Testis (tissue), 3 donors: ENCODE data around the gene MZT1. TPM values are rescaled to one million over a fixed set of nuclear protein-coding genes. Genes with fewer than 3 reads are reported as not detected.

Experiments used
- DNase-seq: peaks from one replicate; pipeline ENCODE4 v3.0.0-alpha.2; 2019
- H3K27ac ChIP-seq, 2 donors: fragments of 200-600 bp; sonication (generic); one replicate each; pipeline ENCODE4 v1.5.1; 2019
- H3K27me3 ChIP-seq: fragments of 200-600 bp; sonication (generic); one replicate; pipeline ENCODE4 v1.5.1; 2019
- H3K36me3 ChIP-seq: fragments of 200-600 bp; sonication (generic); one replicate; pipeline ENCODE4 v1.5.1; 2017; ENCODE audit warnings: low read depth; ENCODE audit errors: missing control alignments
- H3K4me1 ChIP-seq: fragments of 200-600 bp; sonication (generic); one replicate; pipeline ENCODE4 v1.5.1; 2019
- H3K4me3 ChIP-seq, 2 donors: fragments of 200-600 bp; sonication (generic); one replicate each; pipeline ENCODE4 v1.5.1; 2017 to 2019
- H3K9me3 ChIP-seq: fragments of 200-600 bp; sonication (generic); one replicate; pipeline ENCODE4 v1.5.1; 2017
- POLR2A ChIP-seq: fragments of 450-650 bp; IDR thresholded peaks from one replicate; pipeline ENCODE4 v1.6.1; 2017; ENCODE audit warnings: antibody characterized with exemption, mild to moderate bottlenecking, moderate library complexity
- WGBS, 2 donors: methylation state at CpG; one replicate each; pipeline ENCODE4 v1.1.5; 2018; 5-methylcytosine and 5-hydroxymethylcytosine counted together
- intact Hi-C: fragments of 100-400 bp; cut with DNase I; formaldehyde crosslinking; loops from one replicate; pipeline ENCODE4 v1.15.1; 2023; ENCODE audit warnings: low total_unique reads
- polyA plus RNA-seq: library from polyadenylated mRNA; stranded (reverse); fragments of 350-450 nt; fragmentation: Illumina TruSeq; extraction: RNeasy Lipid Tissue Mini Kit (QIAGEN cat#74804); gene quantifications from one replicate; pipeline ENCODE4 v1.2.3, GENCODE V29; 2014; ENCODE audit warnings: low read depth, low replicate concordance; ENCODE audit not compliant: insufficient read depth
- total RNA-seq, 2 donors: library from RNA; depleted of rRNA; stranded (reverse); fragments of >200 nt; gene quantifications; one replicate each; pipeline ENCODE4 v1.2.3, GENCODE V29; 2016
- TF ChIP-seq, protein P1 (sequence below), 3 experiments: fragments of 450-650 bp in 2 of 3; fragments of 200-600 bp in 1 of 3; sonication (generic) in 1 of 3; IDR thresholded peaks; one replicate each; pipeline ENCODE4 v1.5.1; 2016 to 2019; ENCODE audit warnings: antibody characterized with exemption in 3 of 3, mild to moderate bottlenecking in 2 of 3, moderate library complexity in 1 of 3

Gene MZT1
- total and polyA plus RNA-seq, 3 donors from 2014 or later, result 4.0 to 8.6 (median 4.3) TPM

DNA sequence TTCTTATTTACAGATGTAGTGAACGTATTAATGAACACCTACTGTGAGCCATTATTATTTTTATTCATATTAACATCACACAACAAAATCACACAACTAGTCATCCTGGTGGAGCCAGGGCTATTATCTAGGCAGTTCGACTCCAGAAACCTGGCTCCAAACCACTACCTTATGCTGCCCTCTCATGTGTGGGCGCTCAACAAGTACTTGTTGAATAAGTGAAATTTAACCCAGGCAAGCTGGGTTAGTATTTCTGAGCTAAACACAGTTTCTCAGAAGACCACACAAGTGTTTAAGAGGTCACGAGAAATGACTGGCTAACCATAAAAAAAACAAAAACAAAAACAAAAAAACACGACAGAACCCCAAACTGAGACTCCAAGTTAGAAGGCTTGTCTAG, 33.6 kb downstream of the MZT1 start:
- TF ChIP-seq POLR2A, result no peak
- TF ChIP-seq, protein P1, sequence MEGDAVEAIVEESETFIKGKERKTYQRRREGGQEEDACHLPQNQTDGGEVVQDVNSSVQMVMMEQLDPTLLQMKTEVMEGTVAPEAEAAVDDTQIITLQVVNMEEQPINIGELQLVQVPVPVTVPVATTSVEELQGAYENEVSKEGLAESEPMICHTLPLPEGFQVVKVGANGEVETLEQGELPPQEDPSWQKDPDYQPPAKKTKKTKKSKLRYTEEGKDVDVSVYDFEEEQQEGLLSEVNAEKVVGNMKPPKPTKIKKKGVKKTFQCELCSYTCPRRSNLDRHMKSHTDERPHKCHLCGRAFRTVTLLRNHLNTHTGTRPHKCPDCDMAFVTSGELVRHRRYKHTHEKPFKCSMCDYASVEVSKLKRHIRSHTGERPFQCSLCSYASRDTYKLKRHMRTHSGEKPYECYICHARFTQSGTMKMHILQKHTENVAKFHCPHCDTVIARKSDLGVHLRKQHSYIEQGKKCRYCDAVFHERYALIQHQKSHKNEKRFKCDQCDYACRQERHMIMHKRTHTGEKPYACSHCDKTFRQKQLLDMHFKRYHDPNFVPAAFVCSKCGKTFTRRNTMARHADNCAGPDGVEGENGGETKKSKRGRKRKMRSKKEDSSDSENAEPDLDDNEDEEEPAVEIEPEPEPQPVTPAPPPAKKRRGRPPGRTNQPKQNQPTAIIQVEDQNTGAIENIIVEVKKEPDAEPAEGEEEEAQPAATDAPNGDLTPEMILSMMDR (IDR thresholded peaks at IDR 0.05), result no peak
- WGBS, 2 donors, result 74 to 79% methylated on average over 5 of the region's 5 CpGs
- DNase-seq, result no peak
- H3K36me3 ChIP-seq, result no peaks in the 10 kb centered on the region
- no peaks in the 10 kb centered on the region for H3K27me3 ChIP-seq
- H3K9me3 ChIP-seq, result no peaks in the 10 kb centered on the region
- intact Hi-C loops, result no loop called here
- no peak overlapping the region for H3K4me3 ChIP-seq
- no peaks in the 10 kb centered on the region for H3K4me1 ChIP-seq
- H3K27ac ChIP-seq, result no peak overlapping the region

DNA sequence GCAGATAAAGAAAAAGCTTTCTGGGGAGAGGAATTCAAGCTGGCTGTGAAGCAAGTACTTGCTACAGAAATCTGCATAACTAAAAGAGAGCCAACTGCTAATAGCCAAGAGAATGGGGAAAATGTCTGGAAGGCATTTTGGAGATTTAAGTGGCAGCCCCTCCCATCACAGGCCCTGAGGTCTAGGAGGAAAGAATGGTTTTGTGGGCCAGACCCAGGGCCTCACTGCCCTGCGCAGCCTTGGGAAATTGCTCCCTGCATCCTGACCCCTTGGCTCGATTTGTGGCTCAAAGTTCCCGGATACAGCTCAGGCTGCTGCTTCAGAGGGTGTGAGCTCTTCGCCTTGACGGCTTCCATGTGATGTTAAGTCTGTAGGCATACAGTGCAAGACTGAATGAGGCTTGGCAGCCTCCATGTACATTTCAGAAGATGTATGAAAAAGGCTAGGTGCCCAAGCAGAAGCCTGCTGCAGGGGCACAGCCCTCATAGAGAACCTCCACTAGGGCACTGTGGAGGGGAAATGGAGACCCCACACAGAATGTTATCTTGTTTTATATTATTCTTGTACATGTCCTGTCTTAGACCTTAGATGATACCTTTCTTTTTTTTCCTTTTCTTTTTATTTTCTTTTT, 34.4 kb downstream of the MZT1 start:
- H3K36me3 ChIP-seq, result no peaks in the 10 kb centered on the region
- intact Hi-C loops, result no loop called here
- no peak for DNase-seq
- WGBS, 2 donors, result 55 to 70% methylated on average over 5 of the region's 5 CpGs
- H3K27ac ChIP-seq, result no peak overlapping the region
- H3K27me3 ChIP-seq, result no peaks in the 10 kb centered on the region
- no peaks in the 10 kb centered on the region for H3K9me3 ChIP-seq
- TF ChIP-seq, protein P1 (IDR thresholded peaks at IDR 0.05), result no peak
- TF ChIP-seq POLR2A, result no peak
- H3K4me3 ChIP-seq, result no peak overlapping the region
- no peaks in the 10 kb centered on the region for H3K4me1 ChIP-seq

DNA sequence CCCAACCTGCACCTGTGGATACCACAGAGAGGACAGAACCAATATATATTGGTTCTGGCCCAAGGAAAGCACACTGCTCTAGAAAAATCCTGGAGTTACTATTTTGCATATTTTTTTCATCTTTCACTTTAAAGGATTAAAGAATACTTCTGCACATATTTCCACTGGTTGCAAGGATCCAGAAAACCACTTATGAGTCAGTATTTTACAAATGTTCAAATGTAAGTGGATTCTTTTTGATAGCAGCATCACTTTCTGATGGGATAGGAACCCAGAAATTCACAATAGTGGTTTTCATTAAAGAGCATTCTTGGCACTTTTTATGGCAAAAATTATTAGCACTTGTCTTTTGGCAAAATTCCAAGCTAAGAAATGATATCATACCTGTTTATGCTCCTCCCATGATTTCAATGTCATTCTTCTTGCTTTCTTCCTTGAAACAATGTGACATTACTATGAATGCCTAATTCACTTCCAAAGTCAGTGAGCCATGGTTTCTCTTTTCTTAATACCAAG, 38.2 kb downstream of the MZT1 start:
- H3K4me1 ChIP-seq, result no peaks in the 10 kb centered on the region
- no peaks in the 10 kb centered on the region for H3K36me3 ChIP-seq
- no peak for DNase-seq
- no peak overlapping the region for H3K27ac ChIP-seq
- no peak for TF ChIP-seq POLR2A
- TF ChIP-seq, protein P1 (IDR thresholded peaks at IDR 0.05), result no peak
- H3K4me3 ChIP-seq, result no peak overlapping the region
- H3K27me3 ChIP-seq, result no peaks in the 10 kb centered on the region
- H3K9me3 ChIP-seq, result no peaks in the 10 kb centered on the region
- intact Hi-C loops, result no loop called here

DNA sequence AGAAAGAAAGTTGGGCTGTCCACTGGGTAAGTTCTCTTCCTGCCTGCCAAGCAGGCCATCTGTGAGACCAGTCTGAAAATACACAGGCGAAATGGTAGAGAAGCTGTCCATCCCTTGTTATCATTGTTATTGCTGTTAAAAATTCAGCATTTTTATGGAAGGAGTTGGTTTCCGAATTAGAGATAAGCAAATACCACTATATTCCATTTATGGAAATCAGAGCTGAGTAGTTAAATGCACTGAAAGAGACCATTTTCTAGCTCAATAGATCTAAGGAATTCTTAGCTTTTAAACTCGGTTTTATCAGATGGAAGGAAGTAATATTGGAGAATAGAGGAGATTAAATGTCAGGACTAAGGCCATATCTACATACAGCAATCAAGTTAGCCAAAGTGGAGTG, 40.7 kb downstream of the MZT1 start:
- H3K27ac ChIP-seq, result no peak overlapping the region
- no peak for TF ChIP-seq POLR2A
- TF ChIP-seq, protein P1 (IDR thresholded peaks at IDR 0.05), result no peak
- H3K9me3 ChIP-seq, result no peaks in the 10 kb centered on the region
- H3K27me3 ChIP-seq, result no peaks in the 10 kb centered on the region
- 61 to 76% methylated on average over 3 of the region's 3 CpGs for WGBS, 2 donors
- no peak for DNase-seq
- no peaks in the 10 kb centered on the region for H3K4me1 ChIP-seq
- no peaks in the 10 kb centered on the region for H3K36me3 ChIP-seq
- no peak overlapping the region for H3K4me3 ChIP-seq
- intact Hi-C loops, result no loop called here

DNA sequence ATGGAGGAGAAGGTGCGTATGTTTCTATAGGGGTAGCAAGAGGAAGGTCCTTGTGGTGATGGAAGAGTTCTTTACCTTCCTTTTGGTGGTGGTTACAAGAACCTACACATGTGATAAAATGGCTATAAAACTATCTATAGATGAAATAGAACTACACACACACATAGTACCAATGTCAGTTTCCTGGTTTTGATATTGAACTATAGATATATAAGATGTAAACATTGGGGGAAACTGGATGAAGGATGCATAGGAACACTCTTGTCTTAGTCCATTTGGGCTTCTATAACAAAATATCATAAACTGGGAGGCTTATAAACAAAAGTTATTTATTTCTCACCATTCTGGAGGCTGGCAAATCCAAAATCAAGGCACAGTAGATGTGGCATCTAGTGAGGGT, 47.1 kb downstream of the MZT1 start:
- no peak for TF ChIP-seq POLR2A
- TF ChIP-seq, protein P1 (IDR thresholded peaks at IDR 0.05), result no peak

More for the DNA sequence above, 47.1 kb downstream of the MZT1 start:
- H3K4me3 ChIP-seq, result no peak overlapping the region
- no peaks in the 10 kb centered on the region for H3K9me3 ChIP-seq
- no peaks in the 10 kb centered on the region for H3K4me1 ChIP-seq
- WGBS, 2 donors, result 96 to 98% methylated on average over 1 of the region's 1 CpG
- H3K27me3 ChIP-seq, result no peaks in the 10 kb centered on the region
- H3K36me3 ChIP-seq, result no peaks in the 10 kb centered on the region
- intact Hi-C loops, result no loop called here
- DNase-seq, result no peak
- H3K27ac ChIP-seq, result no peak overlapping the region
